Prostate gland (tissue), 2 donors: Measurements from ENCODE around the gene DMD.

ENCODE experiments used
- CTCF ChIP-seq, 4 experiments: fragments of 200-600 bp in 2 of 4; fragments of 450-650 bp in 2 of 4; sonication (generic) in 2 of 4; IDR thresholded peaks; 1 replicate in 3 of 4; 2 replicates in 1 of 4; pipeline ENCODE4 v1.5.1; 2016 to 2019; ENCODE audit warnings: antibody characterized with exemption in 4 of 4, mild to moderate bottlenecking in 2 of 4, moderate library complexity in 2 of 4
- POLR2A ChIP-seq: fragments of 450-650 bp; IDR thresholded peaks from one replicate; pipeline ENCODE4 v1.6.1; 2016; ENCODE audit warnings: antibody characterized with exemption, mild to moderate bottlenecking
- POLR2AphosphoS5 ChIP-seq: sonication (generic); formaldehyde crosslinking; IDR thresholded peaks from one replicate; pipeline ENCODE4 v1.6.1; 2017; ENCODE audit warnings: antibody characterized with exemption

- TF ChIP-seq CTCF (IDR thresholded peaks at IDR 0.05), result no peak
- TF ChIP-seq POLR2AphosphoS5, result no peak
- no peak for TF ChIP-seq POLR2A
Observed at GRCh38 chrX:32176510-32176909, 1034.8 kb downstream of the DMD start.
